H1 (cell line): Measurements from ENCODE around the gene HLA-DPA1. TPM values are rescaled to one million over a fixed set of nuclear protein-coding genes. Genes with fewer than 3 reads are reported as not detected.

Experiments used
- NANOG ChIP-seq: IDR thresholded peaks from 2 replicates; pipeline ENCODE4 v1.6.1; 2011; ENCODE audit warnings: low read length, low read depth, mild to moderate bottlenecking, inconsistent platforms; ENCODE audit not compliant: insufficient read depth, poor library complexity, severe bottlenecking
- PHF8 ChIP-seq: fragments of 200-600 bp; sonication (generic); conservative IDR thresholded peaks from 2 replicates; pipeline ENCODE4 v1.7.1; 2012; ENCODE audit warnings: low read depth, mild to moderate bottlenecking, inconsistent platforms, low read length, moderate library complexity
- SAP30 ChIP-seq: fragments of 300-600 bp; sonication (generic); IDR thresholded peaks from 2 replicates; pipeline ENCODE4 v1.7.1; 2012; ENCODE audit warnings: low read length, moderate library complexity, mild to moderate bottlenecking, inconsistent platforms; ENCODE audit not compliant: insufficient read depth, insufficient replicate concordance
- TEAD4 ChIP-seq: IDR thresholded peaks from 2 replicates; pipeline ENCODE4 v1.6.1; 2012; ENCODE audit warnings: low read depth, low read length, inconsistent platforms, mixed read lengths
- polyA plus RNA-seq, 7 experiments: library from polyadenylated mRNA; depleted of rRNA in 3 of 7; stranded (reverse) in 5 of 7; unstranded in 2 of 7; fragments of >200 nt in 5 of 7; fragments of 200-250 nt in 2 of 7; gene quantifications; 1 replicate in 5 of 7; 2 replicates in 1 of 7; 4 replicates in 1 of 7; pipeline versions ENCODE4 v1.2.1 to v1.2.3, GENCODE V29; 2011 to 2013; ENCODE audit warnings: missing spikeins in 2 of 7, mixed read lengths in 2 of 7
- total RNA-seq: library from RNA; stranded (reverse); fragmentation: NEBNext Ultra II Directional; extraction: Animal tissue kit (Norgen Biotek cat#: 25700); gene quantifications from 2 replicates; pipeline ENCODE4 v1.2.1, GENCODE V29; 2021

HLA-DPA1 gene
- total and polyA plus RNA-seq, 2 of the 8 experiments (the other 6 are each of a cell fraction or from before 2014, with no cell fraction given): 6.2 to 13.1 TPM

GRCh38 chr6:33065312-33065711 is 8.1 kb downstream of the HLA-DPA1 start (continued):
- no peak for TF ChIP-seq NANOG
- TF ChIP-seq PHF8: no peak
- TF ChIP-seq SAP30: no peak
- TF ChIP-seq TEAD4: no peak
